HG03439 (cell line): ENCODE results near the gene ASIC2.

Experiments
- ATAC-seq: cut with Tn5 transposase; IDR thresholded peaks from one replicate; pipeline ENCODE4 v1.9.1; 2021; ENCODE audit warnings: mild to moderate bottlenecking, moderate library complexity; ENCODE audit not compliant: unreplicated experiment

Gene ASIC2

DNA sequence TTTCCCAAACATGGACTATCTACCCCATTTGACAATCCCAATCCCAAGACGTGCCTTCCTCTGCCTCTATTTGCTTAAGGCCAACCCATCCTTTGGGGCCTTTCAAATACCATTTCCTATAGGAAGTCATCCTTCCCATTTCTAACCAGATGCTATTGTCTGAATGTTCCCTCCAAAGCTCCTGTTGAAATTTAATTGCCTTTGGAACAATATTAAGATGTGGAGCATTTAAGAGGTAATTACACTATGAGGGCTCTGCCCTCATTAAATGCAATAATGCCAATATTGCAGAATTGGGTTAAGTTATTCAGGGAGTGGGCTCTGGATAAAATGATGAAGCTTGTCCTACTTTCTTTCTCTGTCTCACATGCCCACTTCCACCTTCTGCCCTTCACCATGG is 125.4 kb downstream of the ASIC2 start:
- no peak for ATAC-seq

- no peak for ATAC-seq
Measured at GRCh38 chr17:33166472-33166871, 126.6 kb downstream of the ASIC2 start.

DNA sequence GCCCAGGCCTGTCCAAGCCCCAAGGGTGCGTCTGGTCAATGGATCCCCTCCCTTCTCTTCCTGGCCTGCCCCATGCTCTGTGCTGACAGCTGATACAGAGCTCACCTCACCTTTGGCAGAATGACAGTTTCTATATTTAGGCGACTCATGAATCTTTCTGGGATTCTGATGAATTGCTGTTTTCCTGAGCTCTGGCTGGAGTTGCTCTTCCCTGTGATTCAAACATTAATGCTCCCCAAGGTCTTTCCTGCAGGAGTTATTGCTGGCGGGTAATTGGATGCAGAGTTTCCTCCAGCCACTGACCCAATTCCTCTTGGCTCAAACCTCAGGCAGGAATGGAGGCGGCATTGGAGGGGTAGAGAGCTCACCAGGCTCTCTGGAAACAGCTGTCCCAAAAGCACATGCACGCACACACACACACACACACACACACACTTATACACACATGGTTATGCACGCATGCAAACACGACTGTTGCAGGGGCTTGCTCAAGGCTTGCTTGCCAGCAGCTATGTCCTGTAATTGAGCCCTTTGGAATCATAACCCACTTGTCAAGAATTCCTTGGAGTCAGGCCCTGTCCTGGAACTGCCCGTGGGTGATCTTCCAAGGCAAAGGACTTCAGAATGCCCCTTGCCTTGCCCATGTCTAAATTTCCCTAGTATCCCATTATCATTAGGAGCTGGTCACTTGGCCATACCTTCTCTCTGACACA is 128.8 kb downstream of the ASIC2 start:
- no peak for ATAC-seq

- ATAC-seq, result no peak
Measured at GRCh38 chr17:33163533-33164168, 129.4 kb downstream of the ASIC2 start.

GRCh38 chr17:33154869-33155455 is 138.1 kb downstream of the ASIC2 start:
- no peak for ATAC-seq

GRCh38 chr17:33152783-33153182 is 140.3 kb downstream of the ASIC2 start:
- ATAC-seq, result no peak

DNA sequence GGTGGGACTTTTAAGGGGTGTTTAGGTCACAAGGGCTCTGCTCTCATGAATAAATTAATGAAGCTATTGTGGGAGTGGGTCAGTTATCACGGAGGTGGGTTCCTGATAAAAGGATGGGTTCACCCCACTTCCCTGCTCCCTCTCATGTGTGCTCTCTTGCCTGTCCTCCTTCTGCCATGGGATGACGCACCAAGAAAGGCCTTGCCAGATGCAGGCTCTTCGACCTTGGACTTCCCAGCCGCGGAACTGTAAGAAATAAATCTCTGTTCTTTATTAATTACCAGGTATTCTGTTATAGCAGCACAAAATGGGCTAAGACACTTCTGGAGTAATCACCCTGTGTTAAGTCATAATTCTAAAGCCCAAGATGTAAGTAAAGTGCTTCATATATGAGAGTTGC is 141.5 kb downstream of the ASIC2 start:
- ATAC-seq, result no peak

DNA sequence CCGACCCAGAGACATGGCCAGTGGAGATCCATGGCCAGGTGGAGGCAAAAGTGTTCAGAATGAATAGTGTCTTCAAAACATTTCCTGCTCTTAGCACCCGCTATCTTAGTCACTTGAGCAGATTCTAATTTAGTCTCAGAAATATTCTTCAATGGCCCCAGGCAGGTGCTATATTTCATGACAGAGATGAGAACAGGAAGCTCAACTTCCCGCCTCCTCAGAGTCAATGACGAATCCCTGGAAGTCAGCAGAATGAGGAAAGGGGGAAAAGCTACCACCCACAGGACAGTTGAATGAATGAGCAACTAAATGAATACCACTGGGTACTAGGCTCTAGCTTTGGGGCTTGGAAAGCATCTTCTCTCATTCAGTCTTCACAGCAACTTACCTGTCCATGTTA is 147.2 kb downstream of the ASIC2 start:
- no peak for ATAC-seq

- no peak for ATAC-seq
Measured at GRCh38 chr17:33144837-33145236, 148.3 kb downstream of the ASIC2 start.

DNA sequence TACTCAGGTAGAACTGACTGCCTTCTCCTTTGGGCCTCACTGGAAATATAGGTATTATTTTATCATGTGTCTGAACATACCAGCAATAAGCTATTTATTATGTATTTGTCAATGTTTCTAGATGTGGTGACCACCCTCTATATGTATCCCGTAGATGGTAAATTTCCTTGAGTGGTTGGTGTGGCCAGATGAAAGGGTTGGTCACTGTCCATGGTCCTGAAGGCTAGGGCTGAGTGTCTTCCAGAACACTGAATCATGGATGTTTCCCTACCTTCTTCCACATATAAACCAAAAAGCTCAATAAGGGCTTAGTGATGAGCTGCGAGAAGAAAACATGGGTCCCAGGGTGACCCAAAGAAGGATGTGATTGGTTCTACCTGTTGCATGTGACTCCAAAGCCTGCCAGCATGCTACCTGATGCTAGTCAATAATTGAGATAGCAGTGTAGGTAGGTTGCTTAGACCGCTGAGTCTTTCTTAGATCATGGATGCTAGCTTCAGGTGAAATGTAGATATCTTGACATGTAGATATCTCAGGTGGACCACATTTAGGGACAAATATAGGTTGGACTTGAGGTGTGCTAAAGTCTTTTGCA is 150.3 kb downstream of the ASIC2 start:
- no peak for ATAC-seq

DNA sequence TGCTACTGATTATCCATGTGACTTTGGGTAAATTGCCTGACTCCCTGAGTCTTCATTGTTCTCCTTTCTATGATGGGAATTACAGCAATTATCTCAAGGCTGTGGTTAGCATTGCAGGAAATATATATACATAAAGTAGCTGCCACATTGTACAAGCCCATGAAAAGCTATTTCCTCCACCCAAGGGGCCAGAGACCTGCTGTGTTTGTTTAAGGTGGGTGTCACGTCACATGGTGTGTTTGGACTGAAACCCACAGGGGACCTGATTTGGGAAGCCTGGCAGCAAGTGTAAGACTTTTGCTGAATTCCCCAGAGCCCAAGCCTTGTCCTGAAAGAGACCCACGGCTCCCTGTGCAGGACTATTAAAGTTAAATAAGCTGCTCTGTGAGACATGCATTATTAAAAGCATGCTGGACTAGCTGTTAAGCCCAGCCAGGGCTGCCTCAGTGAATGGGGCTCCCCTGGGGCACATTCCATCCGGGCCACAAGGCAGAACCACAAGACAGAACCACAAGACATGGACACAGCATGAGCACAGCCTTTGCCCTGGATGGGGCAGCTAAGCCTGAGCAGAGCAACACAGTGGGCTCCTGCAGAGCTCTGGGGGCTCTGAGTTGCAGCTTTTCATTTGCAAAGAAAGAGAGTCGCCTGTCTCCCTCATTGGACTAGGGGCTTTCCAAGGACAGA is 152.5 kb downstream of the ASIC2 start:
- ATAC-seq, result no peak

- ATAC-seq, result no peak
Measured at GRCh38 chr17:33138627-33139026, 154.5 kb downstream of the ASIC2 start.

DNA sequence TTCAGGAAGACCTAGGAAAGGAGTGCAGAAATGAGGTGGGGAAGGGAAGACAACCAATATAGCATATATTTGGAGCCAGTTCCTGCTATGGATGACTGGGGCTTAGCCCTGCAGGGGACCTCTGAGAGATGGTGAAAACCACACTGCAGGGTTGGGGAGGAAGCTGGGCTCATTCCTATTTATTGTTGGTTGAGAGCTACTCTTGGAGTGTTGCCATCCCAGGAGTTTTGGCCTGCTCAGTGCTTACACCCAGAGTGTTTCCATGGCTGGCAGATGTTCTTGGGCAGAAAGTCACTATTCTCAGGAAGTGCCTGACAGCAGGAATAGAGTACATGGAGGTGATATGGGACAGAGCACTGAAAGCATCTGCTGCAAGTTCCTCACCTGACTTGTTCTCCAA is 155.7 kb downstream of the ASIC2 start:
- ATAC-seq, result no peak

DNA sequence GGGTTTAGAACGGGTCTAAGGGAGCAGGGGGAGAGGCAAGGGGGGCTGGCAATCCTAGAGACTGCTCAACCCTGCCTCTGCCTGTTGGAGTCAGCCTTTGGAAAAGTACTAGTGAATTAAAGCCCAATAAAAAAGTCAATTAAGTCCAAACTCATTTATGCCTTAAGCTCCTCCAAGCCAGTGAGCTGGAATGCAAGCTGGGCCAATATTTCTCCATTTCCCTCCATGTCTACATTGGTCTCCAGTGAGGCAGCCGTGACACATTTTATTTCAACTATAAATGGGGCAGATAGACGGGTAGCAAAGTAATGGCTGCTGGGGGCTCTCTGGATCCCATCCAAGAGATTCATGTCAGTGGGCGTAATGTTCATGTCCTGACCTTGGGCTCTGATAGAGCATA is 157.4 kb downstream of the ASIC2 start:
- no peak for ATAC-seq

DNA sequence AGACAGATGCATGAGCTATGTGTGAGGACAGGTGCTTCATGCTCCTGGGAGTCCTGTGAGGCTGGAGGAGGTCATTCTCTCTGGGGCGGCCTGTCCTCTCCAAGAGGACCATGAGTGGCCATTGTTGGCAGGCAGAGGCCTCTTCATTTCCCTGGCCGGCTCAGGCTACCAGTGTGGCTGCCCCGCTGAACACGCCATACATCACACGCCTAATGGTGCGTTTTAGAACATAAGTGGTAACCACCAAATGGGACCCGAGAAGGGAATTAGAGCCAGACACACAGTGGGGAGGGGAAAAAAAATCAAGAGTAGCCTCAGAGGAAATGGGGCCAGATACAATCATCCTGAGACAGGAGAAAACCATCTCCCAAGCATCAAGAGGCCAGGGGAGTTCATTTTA is 161.5 kb downstream of the ASIC2 start:
- ATAC-seq, result no peak

DNA sequence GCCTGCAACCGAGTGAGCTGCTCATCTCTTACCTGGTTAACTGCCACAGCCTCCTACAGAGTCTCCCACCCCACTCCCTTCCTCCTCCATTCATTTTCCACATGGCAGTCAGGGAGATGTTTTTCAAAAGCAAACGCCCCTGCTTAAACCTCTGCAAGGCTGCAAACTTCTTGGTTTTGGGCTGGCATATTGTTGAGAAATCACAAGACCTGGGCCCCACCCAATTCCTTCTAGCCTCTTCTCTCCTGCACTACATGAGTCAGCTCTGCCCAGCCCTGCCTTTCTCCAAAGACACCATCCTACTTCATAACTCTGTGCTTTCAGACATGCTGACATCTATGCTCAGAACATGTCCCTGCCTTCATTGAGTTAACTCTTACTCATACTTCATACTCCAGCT is 165.4 kb downstream of the ASIC2 start:
- ATAC-seq, result no peak

DNA sequence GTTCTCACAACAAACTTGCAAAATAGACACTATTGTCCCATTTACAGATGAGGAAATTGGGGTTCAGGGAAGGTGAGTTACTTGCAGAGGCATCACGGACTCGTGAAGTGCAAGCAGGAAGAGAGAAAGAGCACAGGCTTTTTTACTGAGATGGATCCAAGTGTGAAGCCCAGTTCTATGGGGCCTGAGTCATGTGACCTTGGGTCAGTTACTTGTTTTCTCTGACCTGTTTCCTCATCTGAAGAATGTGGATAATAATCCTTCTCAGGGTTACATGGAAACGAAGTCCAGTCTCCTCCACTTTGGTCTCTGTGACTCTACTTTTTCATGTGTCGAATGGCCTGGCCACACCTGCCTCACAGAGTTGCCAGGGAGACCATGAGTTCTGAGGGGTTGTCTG is 167.0 kb downstream of the ASIC2 start:
- ATAC-seq, result no peak

- no peak for ATAC-seq
Measured at GRCh38 chr17:33125552-33125950, 167.5 kb downstream of the ASIC2 start.

DNA sequence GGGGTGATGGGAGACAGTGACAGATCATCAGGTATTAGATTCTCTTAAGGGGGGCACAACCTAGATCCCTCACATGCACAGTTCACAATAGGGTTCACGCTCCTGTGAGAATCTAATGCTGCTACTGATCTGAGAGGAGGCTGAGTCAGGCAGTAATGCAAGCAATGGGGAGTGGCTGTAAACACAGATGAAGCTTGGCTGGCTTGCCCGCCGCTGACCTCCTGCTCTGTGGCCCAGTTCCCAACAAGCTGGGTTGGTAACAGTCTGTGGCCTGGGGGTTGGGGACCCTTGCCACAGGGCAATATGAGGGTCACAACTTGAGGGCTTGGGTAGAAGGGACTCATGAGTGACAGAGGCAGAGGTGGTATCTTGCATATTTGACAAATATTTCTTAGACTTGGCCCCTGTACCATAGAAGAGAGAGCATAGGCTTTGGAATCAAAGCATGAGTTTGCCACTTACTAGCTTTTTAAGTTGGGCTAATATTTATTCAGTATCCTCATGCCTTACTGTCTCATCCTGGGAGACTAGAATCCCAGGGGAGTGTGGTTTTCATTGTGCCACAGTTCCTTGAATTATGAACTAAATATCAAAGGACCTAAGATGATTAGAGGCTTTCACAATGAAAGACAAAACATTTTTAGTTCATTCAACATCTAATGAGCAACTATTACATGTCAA is 168.1 kb downstream of the ASIC2 start:
- ATAC-seq, result no peak

GRCh38 chr17:33124185-33124584 is 168.9 kb downstream of the ASIC2 start:
- ATAC-seq, result no peak

DNA sequence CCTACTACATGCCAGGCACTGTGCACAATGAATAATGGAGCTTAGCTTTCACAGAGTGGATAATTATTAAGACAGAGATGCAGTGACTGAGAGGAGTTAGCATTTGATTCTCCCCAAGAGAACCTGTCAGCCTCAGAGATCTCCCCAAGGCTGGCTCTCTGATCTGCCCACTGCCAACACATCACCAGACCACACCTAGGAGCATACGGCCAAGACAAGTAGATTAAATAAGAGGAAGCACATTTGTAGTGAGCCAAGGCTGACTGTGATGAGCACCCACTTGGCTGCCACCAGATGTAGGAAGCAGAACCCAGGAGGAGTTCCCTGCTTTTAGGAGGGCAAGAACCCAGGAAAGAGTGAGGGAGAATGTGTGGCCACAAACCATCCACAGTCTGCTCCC is 171.3 kb downstream of the ASIC2 start:
- ATAC-seq, result no peak
